PC-9 (cell line): ENCODE results near the gene MCF2L.

Experiments used
- EZH2 ChIP-seq: fragments of 200-600 bp; sonication (generic); IDR thresholded peaks from 2 replicates; pipeline ENCODE4 v1.8.0; 2017; ENCODE audit warnings: antibody characterized with exemption, low read depth
- TF ChIP-seq, protein P1 (sequence below): fragments of 200-600 bp; sonication (generic); conservative IDR thresholded peaks from 2 replicates; pipeline ENCODE4 v1.6.1; 2017; ENCODE audit warnings: mixed run types, antibody characterized with exemption, mild to moderate bottlenecking, moderate library complexity

DNA sequence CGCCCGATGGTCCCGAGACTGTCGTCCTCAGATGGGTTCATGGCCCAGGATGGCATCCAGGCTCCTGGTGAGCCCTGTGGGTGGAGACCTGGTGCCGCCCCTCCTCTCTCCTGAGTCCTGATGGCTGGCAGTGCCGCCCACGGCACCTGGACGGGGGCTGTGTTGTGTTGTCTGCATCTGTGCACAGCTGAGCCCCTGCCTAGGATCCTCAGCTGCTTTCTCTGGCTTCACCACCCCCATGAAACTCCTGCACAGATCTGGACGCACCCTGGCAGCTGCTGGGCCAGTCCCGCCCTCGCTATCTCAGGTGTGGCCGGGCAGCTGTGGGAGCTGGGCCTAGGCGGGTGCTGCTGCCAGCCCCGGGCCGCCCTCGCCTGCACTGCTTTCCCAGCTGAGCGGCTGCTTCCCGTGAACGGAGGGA is 27.7 kb downstream of the MCF2L start:
- TF ChIP-seq, protein P1, sequence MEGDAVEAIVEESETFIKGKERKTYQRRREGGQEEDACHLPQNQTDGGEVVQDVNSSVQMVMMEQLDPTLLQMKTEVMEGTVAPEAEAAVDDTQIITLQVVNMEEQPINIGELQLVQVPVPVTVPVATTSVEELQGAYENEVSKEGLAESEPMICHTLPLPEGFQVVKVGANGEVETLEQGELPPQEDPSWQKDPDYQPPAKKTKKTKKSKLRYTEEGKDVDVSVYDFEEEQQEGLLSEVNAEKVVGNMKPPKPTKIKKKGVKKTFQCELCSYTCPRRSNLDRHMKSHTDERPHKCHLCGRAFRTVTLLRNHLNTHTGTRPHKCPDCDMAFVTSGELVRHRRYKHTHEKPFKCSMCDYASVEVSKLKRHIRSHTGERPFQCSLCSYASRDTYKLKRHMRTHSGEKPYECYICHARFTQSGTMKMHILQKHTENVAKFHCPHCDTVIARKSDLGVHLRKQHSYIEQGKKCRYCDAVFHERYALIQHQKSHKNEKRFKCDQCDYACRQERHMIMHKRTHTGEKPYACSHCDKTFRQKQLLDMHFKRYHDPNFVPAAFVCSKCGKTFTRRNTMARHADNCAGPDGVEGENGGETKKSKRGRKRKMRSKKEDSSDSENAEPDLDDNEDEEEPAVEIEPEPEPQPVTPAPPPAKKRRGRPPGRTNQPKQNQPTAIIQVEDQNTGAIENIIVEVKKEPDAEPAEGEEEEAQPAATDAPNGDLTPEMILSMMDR: no peak
- no peak for TF ChIP-seq EZH2
